ENCODE data around the gene GNLY.

GNLY gene

GRCh38 chr2:85741833-85742455, 47.8 kb downstream of the GNLY start:
- DNase-seq (ENCODE audit: low read depth, low spot score): no peak
- no peak for TF ChIP-seq ZNF274 (IDR thresholded peaks at IDR 0.05; ENCODE audit: low read depth, low read length)
- no peak for TF ChIP-seq YY1 (IDR thresholded peaks at IDR 0.05; ENCODE audit: insufficient read depth, insufficient read length)
- TF ChIP-seq SUZ12 (IDR thresholded peaks at IDR 0.05; ENCODE audit: extremely low read depth, insufficient read depth, insufficient read length): no peak
- H3K4me3 ChIP-seq (ENCODE audit: insufficient read length, low read depth): no peak overlapping the region
- no peaks in the 10 kb centered on the region for H3K36me3 ChIP-seq (ENCODE audit: insufficient read depth, insufficient read length, low read length)
- no peaks in the 10 kb centered on the region for H3K9me3 ChIP-seq (ENCODE audit: insufficient read depth, low read length)
- no peak overlapping the region for H3K9ac ChIP-seq (ENCODE audit: insufficient read length, low read depth)
- peaks cover 4% of the 10 kb centered on the region for H3K4me1 ChIP-seq (ENCODE audit: insufficient read depth, insufficient read length)
- peaks cover 4% of the 10 kb centered on the region for H3K27me3 ChIP-seq (ENCODE audit: insufficient read depth, insufficient read length)

GRCh38 chr2:85743304-85743978, 49.3 kb downstream of the GNLY start:
- no peak for TF ChIP-seq YY1 (IDR thresholded peaks at IDR 0.05; ENCODE audit: insufficient read depth, insufficient read length)
- TF ChIP-seq ZNF274 (IDR thresholded peaks at IDR 0.05; ENCODE audit: low read depth, low read length): no peak
- TF ChIP-seq SUZ12 (IDR thresholded peaks at IDR 0.05; ENCODE audit: extremely low read depth, insufficient read depth, insufficient read length): no peak
- no peak overlapping the region for H3K4me3 ChIP-seq (ENCODE audit: insufficient read length, low read depth)
- H3K9me3 ChIP-seq (ENCODE audit: insufficient read depth, low read length): no peaks in the 10 kb centered on the region
- no peak overlapping the region for H3K9ac ChIP-seq (ENCODE audit: insufficient read length, low read depth)
- H3K27me3 ChIP-seq (ENCODE audit: insufficient read depth, insufficient read length): peaks cover 4% of the 10 kb centered on the region
- peaks cover 4% of the 10 kb centered on the region for H3K4me1 ChIP-seq (ENCODE audit: insufficient read depth, insufficient read length)
- no peaks in the 10 kb centered on the region for H3K36me3 ChIP-seq (ENCODE audit: insufficient read depth, insufficient read length, low read length)
- no peak for DNase-seq (ENCODE audit: low read depth, low spot score)

GRCh38 chr2:85744055-85744454, 49.9 kb downstream of the GNLY start:
- H3K4me1 ChIP-seq (ENCODE audit: insufficient read depth, insufficient read length): peaks cover 4% of the 10 kb centered on the region
- peaks cover 4% of the 10 kb centered on the region for H3K27me3 ChIP-seq (ENCODE audit: insufficient read depth, insufficient read length)
- no peaks in the 10 kb centered on the region for H3K36me3 ChIP-seq (ENCODE audit: insufficient read depth, insufficient read length, low read length)
- H3K9ac ChIP-seq (ENCODE audit: insufficient read length, low read depth): no peak overlapping the region
- no peak overlapping the region for H3K4me3 ChIP-seq (ENCODE audit: insufficient read length, low read depth)
- no peak for TF ChIP-seq YY1 (IDR thresholded peaks at IDR 0.05; ENCODE audit: insufficient read depth, insufficient read length)
- no peak for DNase-seq (ENCODE audit: low read depth, low spot score)
- no peaks in the 10 kb centered on the region for H3K9me3 ChIP-seq (ENCODE audit: insufficient read depth, low read length)

- Histone ChIP-seq H3K9me3 (ENCODE audit: insufficient read depth, low read length) (no peaks in the 10 kb centered on the region), H3K36me3 (ENCODE audit: insufficient read depth, insufficient read length, low read length) (no peaks in the 10 kb centered on the region), H3K9ac (ENCODE audit: insufficient read length, low read depth) (no peak overlapping the region), H3K27me3 (ENCODE audit: insufficient read depth, insufficient read length) (peaks cover 4% of the 10 kb centered on the region), H3K4me3 (ENCODE audit: insufficient read length, low read depth) (no peak overlapping the region), H3K4me1 (ENCODE audit: insufficient read depth, insufficient read length) (peaks cover 9% of the 10 kb centered on the region)
- no peak for DNase-seq (ENCODE audit: low read depth, low spot score)
- no peak for TF ChIP-seq SUZ12 (IDR thresholded peaks at IDR 0.05; ENCODE audit: extremely low read depth, insufficient read depth, insufficient read length)
- TF ChIP-seq ZNF274 (IDR thresholded peaks at IDR 0.05; ENCODE audit: low read depth, low read length): no peak
- TF ChIP-seq YY1 (IDR thresholded peaks at IDR 0.05; ENCODE audit: insufficient read depth, insufficient read length): no peak
Measured at GRCh38 chr2:85744741-85745601, 50.8 kb downstream of the GNLY start.

- no peak for DNase-seq (ENCODE audit: low read depth, low spot score)
- Histone ChIP-seq H3K9me3 (ENCODE audit: insufficient read depth, low read length) (no peaks in the 10 kb centered on the region), H3K4me1 (ENCODE audit: insufficient read depth, insufficient read length) (peaks cover 9% of the 10 kb centered on the region), H3K27me3 (ENCODE audit: insufficient read depth, insufficient read length) (peaks cover 4% of the 10 kb centered on the region), H3K9ac (ENCODE audit: insufficient read length, low read depth) (no peak overlapping the region), H3K4me3 (ENCODE audit: insufficient read length, low read depth) (no peak overlapping the region), H3K36me3 (ENCODE audit: insufficient read depth, insufficient read length, low read length) (no peaks in the 10 kb centered on the region)
- TF ChIP-seq ZNF274 (IDR thresholded peaks at IDR 0.05; ENCODE audit: low read depth, low read length) (no peak), SUZ12 (IDR thresholded peaks at IDR 0.05; ENCODE audit: extremely low read depth, insufficient read depth, insufficient read length) (no peak), YY1 (IDR thresholded peaks at IDR 0.05; ENCODE audit: insufficient read depth, insufficient read length) (no peak)
Measured at GRCh38 chr2:85745619-85746018, 51.5 kb downstream of the GNLY start.

- H3K9me3 ChIP-seq (ENCODE audit: insufficient read depth, low read length): no peaks in the 10 kb centered on the region
- H3K4me1 ChIP-seq (ENCODE audit: insufficient read depth, insufficient read length): peaks cover 8% of the 10 kb centered on the region
- no peak for DNase-seq (ENCODE audit: low read depth, low spot score)
- TF ChIP-seq SUZ12 (IDR thresholded peaks at IDR 0.05; ENCODE audit: extremely low read depth, insufficient read depth, insufficient read length): no peak
- TF ChIP-seq ZNF274 (IDR thresholded peaks at IDR 0.05; ENCODE audit: low read depth, low read length): no peak
- TF ChIP-seq YY1 (IDR thresholded peaks at IDR 0.05; ENCODE audit: insufficient read depth, insufficient read length): no peak
- H3K27me3 ChIP-seq (ENCODE audit: insufficient read depth, insufficient read length): peaks cover 11% of the 10 kb centered on the region
- no peak overlapping the region for H3K9ac ChIP-seq (ENCODE audit: insufficient read length, low read depth)
- no peaks in the 10 kb centered on the region for H3K36me3 ChIP-seq (ENCODE audit: insufficient read depth, insufficient read length, low read length)
- H3K4me3 ChIP-seq (ENCODE audit: insufficient read length, low read depth): no peak overlapping the region
Measured at GRCh38 chr2:85746321-85747004, 52.3 kb downstream of the GNLY start.

Data from NT2/D1 (cell line).